Lower lobe of right lung (tissue), 2 donors: ENCODE measurements around the gene SLC17A8. TPM values are rescaled to one million over a fixed set of nuclear protein-coding genes. Genes with fewer than 3 reads are reported as not detected.

Source experiments
- ATAC-seq, 2 donors: fragments of 200-7000 bp; cut with Tn5 transposase; one replicate each; pipeline ENCODE4 v1.9.1; 2020 to 2022; ENCODE audit warnings: mild to moderate bottlenecking in 2 of 2, moderate library complexity in 2 of 2
- DNase-seq: peaks from one replicate; pipeline ENCODE4 v3.0.0-alpha.2; 2020
- H3K27ac ChIP-seq: fragments of 200-600 bp; one replicate; pipeline ENCODE4 v1.8.0; 2022
- H3K27me3 ChIP-seq: fragments of 200-600 bp; one replicate; pipeline ENCODE4 v1.8.0; 2022; ENCODE audit warnings: low read depth
- H3K36me3 ChIP-seq: fragments of 200-600 bp; one replicate; pipeline ENCODE4 v1.8.0; 2022; ENCODE audit warnings: mild to moderate bottlenecking
- H3K4me1 ChIP-seq: fragments of 200-600 bp; one replicate; pipeline ENCODE4 v1.8.0; 2022
- H3K4me3 ChIP-seq: fragments of 200-600 bp; one replicate; pipeline ENCODE4 v1.8.0; 2022; ENCODE audit warnings: mild to moderate bottlenecking
- H3K9me3 ChIP-seq: fragments of 200-600 bp; one replicate; pipeline ENCODE4 v1.8.0; 2022
- intact Hi-C: fragments of 100-400 bp; cut with DNase I; formaldehyde crosslinking; loops from one replicate; pipeline ENCODE4 v1.11.0; 2022
- total RNA-seq: library from RNA; stranded (reverse); fragmentation: NEBNext Ultra II Directional; extraction: Animal tissue kit (Norgen Biotek cat#: 25700); gene quantifications from one replicate; pipeline ENCODE4 v1.2.1, GENCODE V29; 2021
- TF ChIP-seq, protein P1 (sequence below): fragments of 200-600 bp; IDR thresholded peaks from one replicate; pipeline ENCODE4 v1.8.0; 2022; ENCODE audit warnings: antibody characterized with exemption, mild to moderate bottlenecking
- donor health status: DM: no; HTN: yes; CAD: no; lungs with severe emphysema.

SLC17A8 gene
- total RNA-seq, 1 donor from 2014 or later = not detected

- TF ChIP-seq, protein P1, sequence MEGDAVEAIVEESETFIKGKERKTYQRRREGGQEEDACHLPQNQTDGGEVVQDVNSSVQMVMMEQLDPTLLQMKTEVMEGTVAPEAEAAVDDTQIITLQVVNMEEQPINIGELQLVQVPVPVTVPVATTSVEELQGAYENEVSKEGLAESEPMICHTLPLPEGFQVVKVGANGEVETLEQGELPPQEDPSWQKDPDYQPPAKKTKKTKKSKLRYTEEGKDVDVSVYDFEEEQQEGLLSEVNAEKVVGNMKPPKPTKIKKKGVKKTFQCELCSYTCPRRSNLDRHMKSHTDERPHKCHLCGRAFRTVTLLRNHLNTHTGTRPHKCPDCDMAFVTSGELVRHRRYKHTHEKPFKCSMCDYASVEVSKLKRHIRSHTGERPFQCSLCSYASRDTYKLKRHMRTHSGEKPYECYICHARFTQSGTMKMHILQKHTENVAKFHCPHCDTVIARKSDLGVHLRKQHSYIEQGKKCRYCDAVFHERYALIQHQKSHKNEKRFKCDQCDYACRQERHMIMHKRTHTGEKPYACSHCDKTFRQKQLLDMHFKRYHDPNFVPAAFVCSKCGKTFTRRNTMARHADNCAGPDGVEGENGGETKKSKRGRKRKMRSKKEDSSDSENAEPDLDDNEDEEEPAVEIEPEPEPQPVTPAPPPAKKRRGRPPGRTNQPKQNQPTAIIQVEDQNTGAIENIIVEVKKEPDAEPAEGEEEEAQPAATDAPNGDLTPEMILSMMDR = no peak
- Histone ChIP-seq H3K4me1 (no peaks in the 10 kb centered on the region), H3K36me3 (no peaks in the 10 kb centered on the region), H3K27me3 (no peaks in the 10 kb centered on the region), H3K27ac (no peak overlapping the region), H3K4me3 (no peak overlapping the region), H3K9me3 (no peaks in the 10 kb centered on the region)
- ATAC-seq = peak in 1 of 2 donors; percentile 53
- no peak for DNase-seq
- intact Hi-C loops = no loop called here
Observed at GRCh38 chr12:100345020-100345767, 11.7 kb upstream of the SLC17A8 start.

DNA sequence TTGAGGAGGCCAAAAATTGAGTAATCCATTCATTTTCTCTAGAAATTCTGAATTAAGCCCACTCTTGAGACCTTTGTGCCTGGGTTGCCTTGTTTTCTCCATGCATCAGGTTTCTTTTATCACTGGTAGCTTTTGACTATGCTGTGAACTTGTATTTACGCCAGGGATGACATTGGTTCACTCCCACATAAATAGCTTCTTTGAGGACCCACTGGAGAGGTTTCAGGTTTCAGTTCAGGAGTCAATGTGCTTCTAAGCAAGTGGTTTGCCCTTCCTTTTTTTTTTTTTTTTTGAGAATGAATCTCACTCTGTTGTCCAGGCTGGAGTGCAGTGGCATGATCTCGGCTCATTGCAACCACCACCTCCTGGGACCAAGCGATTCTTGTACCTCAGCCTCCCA, 10.2 kb upstream of the SLC17A8 start:
- DNase-seq (no peak), ATAC-seq (no peak)
- no peaks in the 10 kb centered on the region for H3K27me3 ChIP-seq
- TF ChIP-seq, protein P1 = no peak
- no peak overlapping the region for H3K4me3 ChIP-seq
- no peaks in the 10 kb centered on the region for H3K36me3 ChIP-seq
- no peak overlapping the region for H3K27ac ChIP-seq
- H3K9me3 ChIP-seq = no peaks in the 10 kb centered on the region
- intact Hi-C loops = no loop called here
- H3K4me1 ChIP-seq = no peaks in the 10 kb centered on the region

DNA sequence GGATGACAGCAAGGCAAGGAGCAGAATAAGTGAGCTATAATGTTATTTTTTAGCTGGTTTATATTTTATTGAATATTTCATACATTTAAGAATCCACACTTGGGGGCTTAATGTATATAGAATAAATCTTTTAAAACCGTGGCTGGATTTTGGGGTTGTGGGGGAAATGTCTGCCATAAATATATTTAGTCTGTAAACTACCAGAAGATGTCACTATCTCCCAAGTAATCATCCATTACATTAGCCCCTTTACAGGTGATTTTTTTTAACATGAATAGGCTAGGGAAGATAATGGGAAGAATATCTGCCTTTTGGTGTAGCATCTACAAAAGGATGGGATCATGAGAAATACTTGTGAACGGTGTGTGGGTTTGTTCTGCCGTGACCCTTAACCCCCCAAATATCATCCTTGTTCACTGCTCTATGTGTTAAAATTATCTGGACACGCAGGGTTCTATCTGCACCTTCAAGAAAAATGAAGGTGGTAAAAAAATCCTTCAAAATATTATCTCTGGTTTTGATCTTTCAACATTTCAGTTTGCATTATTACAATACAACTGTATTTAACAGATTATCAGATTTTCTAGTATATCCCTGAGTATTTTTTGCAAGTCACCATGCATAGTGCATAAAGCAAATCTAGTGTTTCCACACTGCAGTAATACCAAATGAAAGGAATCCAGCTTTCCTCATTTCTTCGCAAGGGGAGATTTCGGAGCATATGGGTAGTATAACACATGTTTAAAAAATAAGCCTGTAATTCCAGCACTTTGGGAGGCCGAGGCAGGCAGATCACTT, 8.0 kb upstream of the SLC17A8 start:
- intact Hi-C loops = no loop called here
- no peaks in the 10 kb centered on the region for H3K9me3 ChIP-seq
- no peaks in the 10 kb centered on the region for H3K27me3 ChIP-seq
- ATAC-seq (no peak), DNase-seq (no peak)
- H3K36me3 ChIP-seq = no peaks in the 10 kb centered on the region
- no peak overlapping the region for H3K27ac ChIP-seq
- TF ChIP-seq, protein P1 = peak; percentile 24
- no peak overlapping the region for H3K4me3 ChIP-seq
- no peaks in the 10 kb centered on the region for H3K4me1 ChIP-seq

DNA sequence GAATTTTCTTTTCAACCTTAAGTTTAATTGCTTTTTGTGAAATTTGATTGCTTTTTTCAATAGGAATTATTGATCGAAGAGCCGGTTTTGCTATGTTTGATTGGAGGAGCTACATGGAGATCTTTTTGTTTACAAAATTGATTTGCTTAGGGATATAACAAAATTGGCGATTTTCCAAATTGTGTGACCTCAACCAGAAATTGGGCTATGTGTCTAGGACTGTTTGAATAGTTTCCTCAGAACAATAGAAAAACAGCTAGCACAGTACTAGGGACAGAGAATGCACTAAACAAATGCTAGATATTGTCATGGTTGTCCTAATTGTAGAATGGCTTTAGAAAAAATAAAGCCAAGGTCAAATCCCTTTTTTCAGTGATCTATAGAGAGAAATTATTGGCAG, 2.4 kb downstream of the SLC17A8 start:
- intact Hi-C loops = no loop called here
- H3K27me3 ChIP-seq = peaks cover 12% of the 10 kb centered on the region
- H3K4me1 ChIP-seq = no peaks in the 10 kb centered on the region
- DNase-seq (no peak), ATAC-seq (no peak)
- no peaks in the 10 kb centered on the region for H3K36me3 ChIP-seq
- TF ChIP-seq, protein P1 = no peak
- H3K9me3 ChIP-seq = no peaks in the 10 kb centered on the region
- no peak overlapping the region for H3K27ac ChIP-seq
- no peak overlapping the region for H3K4me3 ChIP-seq

- H3K27me3 ChIP-seq = peaks cover 12% of the 10 kb centered on the region
- TF ChIP-seq, protein P1 = no peak
- no peaks in the 10 kb centered on the region for H3K9me3 ChIP-seq
- H3K27ac ChIP-seq = no peak overlapping the region
- no peaks in the 10 kb centered on the region for H3K4me1 ChIP-seq
- no peaks in the 10 kb centered on the region for H3K36me3 ChIP-seq
- H3K4me3 ChIP-seq = no peak overlapping the region
- intact Hi-C loops = no loop called here
- ATAC-seq = peak in 1 of 2 donors; percentile 64
- no peak for DNase-seq
Observed at GRCh38 chr12:100359822-100360221, 2.9 kb downstream of the SLC17A8 start.
